WERI-Rb-1 (cell line): ENCODE data around the gene RNF149.
"Not testable (repeated sequence)": the region's sequence is repeated elsewhere in the genome, so short reads cannot be mapped to it uniquely, and the experiment has no call there.

Source experiments
- DNase-seq: peaks from one replicate; pipeline ENCODE4 v3.0.0-alpha.2; 2020
- H3K27ac ChIP-seq: fragments of 250-450 bp; sonication (Bioruptor Pico); 2 replicates; pipeline ENCODE4 v1.5.1; 2020; ENCODE audit warnings: mild to moderate bottlenecking, moderate library complexity
- H3K27me3 ChIP-seq: fragments of 250-450 bp; sonication (Bioruptor Pico); 2 replicates; pipeline ENCODE4 v1.5.1; 2021; ENCODE audit warnings: mild to moderate bottlenecking, low read depth, moderate library complexity; ENCODE audit not compliant: insufficient read depth, severe bottlenecking
- H3K36me3 ChIP-seq: fragments of 250-450 bp; sonication (Bioruptor Pico); 2 replicates; pipeline ENCODE4 v1.5.1; 2020; ENCODE audit warnings: mild to moderate bottlenecking, moderate library complexity
- H3K4me3 ChIP-seq: 2 replicates; pipeline ENCODE4 v1.5.1; 2011; ENCODE audit warnings: low read depth, mild to moderate bottlenecking, control low read depth, low read length
- H3K9me3 ChIP-seq: fragments of 250-450 bp; sonication (Bioruptor Pico); 2 replicates; pipeline ENCODE4 v1.5.1; 2021; ENCODE audit warnings: mild to moderate bottlenecking, moderate library complexity; ENCODE audit not compliant: severe bottlenecking
- TF ChIP-seq, protein P1 (sequence below): IDR thresholded peaks from 2 replicates; pipeline ENCODE4 v1.5.1; 2011; ENCODE audit warnings: low read depth, mild to moderate bottlenecking, control low read depth, inconsistent platforms, low read length

RNF149 gene

DNA sequence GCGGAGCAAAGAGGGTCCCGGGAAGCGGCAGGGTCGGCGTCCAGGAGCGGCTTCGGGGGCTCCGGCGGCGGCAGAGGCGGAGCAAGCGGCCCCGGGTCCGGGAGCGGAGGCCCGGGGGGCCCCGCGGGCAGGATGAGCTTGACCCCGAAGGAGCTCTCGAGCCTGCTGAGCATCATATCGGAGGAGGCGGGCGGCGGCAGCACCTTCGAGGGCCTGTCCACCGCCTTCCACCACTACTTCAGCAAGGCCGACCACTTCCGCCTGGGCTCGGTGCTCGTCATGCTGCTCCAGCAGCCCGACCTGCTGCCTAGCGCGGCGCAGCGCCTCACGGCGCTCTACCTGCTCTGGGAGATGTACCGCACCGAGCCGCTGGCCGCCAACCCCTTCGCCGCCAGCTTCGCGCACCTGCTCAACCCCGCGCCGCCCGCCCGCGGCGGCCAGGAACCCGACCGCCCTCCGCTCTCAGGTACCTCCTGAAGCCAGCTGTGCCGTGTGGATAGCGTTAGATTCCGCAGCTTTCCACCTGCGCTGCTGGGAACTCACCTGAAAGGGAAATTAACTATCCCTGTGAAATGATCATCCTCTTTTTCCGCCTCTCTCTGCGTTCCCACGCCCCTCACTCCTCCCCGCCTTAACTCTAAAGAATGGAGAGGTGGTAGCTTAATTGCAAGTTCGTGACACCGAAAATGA lies 55.3 kb downstream of the RNF149 start:
- H3K9me3 ChIP-seq, result peaks cover 1% of the 10 kb centered on the region
- TF ChIP-seq, protein P1, sequence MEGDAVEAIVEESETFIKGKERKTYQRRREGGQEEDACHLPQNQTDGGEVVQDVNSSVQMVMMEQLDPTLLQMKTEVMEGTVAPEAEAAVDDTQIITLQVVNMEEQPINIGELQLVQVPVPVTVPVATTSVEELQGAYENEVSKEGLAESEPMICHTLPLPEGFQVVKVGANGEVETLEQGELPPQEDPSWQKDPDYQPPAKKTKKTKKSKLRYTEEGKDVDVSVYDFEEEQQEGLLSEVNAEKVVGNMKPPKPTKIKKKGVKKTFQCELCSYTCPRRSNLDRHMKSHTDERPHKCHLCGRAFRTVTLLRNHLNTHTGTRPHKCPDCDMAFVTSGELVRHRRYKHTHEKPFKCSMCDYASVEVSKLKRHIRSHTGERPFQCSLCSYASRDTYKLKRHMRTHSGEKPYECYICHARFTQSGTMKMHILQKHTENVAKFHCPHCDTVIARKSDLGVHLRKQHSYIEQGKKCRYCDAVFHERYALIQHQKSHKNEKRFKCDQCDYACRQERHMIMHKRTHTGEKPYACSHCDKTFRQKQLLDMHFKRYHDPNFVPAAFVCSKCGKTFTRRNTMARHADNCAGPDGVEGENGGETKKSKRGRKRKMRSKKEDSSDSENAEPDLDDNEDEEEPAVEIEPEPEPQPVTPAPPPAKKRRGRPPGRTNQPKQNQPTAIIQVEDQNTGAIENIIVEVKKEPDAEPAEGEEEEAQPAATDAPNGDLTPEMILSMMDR, result no peak
- peaks cover 26% of the 10 kb centered on the region for H3K36me3 ChIP-seq
- no peaks in the 10 kb centered on the region for H3K27me3 ChIP-seq
- peak; percentile 37 for DNase-seq
- peak overlapping the region; percentile 98 for H3K27ac ChIP-seq
- peak overlapping the region; percentile 51 for H3K4me3 ChIP-seq

DNA sequence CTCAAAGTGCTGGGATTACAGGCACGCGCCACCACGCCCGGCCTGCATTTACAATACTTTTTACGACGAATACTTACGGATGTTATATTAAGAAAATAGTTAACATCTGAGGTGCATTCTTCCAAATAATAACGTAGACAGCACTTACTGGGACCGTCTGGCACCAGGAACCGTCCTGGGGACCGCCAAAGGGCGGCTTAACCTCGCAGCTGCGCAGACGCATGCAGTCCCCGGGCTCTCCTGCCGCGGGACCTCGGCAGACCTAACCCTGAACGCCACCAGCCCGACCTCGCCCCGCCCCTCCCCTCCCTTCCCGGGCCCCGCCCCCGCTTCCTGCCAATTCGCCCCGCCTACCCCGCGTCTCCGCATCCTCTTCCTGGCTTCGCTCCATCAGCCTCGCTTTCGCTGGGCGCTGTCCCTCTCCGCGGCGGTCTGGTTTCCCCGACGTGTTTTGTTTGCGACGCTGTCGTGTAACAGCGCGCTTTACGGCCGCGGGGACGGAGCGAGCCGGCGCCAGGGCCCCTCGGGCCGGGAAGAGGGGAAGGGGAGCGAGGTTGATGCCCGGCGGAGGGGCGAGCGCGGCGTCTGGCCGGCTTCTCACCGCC lies 56.0 kb downstream of the RNF149 start, which contains the start of gene CNOT11:
Gene CNOT11, plus strand, starts transcription at position 479 of the 605 bp plus-strand sequence. Its CDS starts 79 bp downstream, at position 558.
- peaks cover 19% of the 10 kb centered on the region for H3K36me3 ChIP-seq
- TF ChIP-seq, protein P1, result no peak
- H3K27me3 ChIP-seq, result no peaks in the 10 kb centered on the region
- peak; percentile 99 for DNase-seq
- peaks cover 4% of the 10 kb centered on the region for H3K9me3 ChIP-seq
- peak within 1 kb of the TSS; percentile 98 for H3K27ac ChIP-seq
- H3K4me3 ChIP-seq, result peak within 1 kb of the TSS; percentile 51

DNA sequence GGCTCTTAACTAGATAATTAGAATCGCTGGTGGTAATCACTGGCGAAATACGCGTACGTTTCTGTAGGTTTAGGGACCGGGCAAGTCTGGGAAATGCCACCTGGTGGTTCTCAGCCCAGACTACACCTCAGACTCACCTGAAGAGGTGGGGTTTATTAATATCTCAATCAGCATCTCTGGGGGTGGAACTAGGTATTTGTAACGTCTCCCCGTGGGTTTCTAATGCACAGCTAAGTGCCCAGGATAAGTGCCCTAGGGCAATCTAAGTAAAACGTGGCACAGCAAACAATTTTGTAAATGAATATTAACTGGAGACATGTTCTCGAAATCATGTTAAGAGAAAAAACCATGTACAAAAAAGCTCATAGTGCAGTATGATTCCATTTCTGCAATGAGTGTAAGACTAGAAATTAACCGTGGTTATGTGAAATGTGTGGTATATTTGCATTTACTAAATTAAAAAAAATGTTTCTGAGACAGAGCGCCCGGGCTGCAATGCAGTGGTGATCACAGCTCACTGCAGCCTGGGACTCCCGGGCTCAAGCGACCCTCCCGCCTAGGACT lies 56.6 kb downstream of the RNF149 start:
- TF ChIP-seq, protein P1, result peak; percentile 56
- peak; percentile 55 for DNase-seq
- Histone ChIP-seq H3K36me3 (peaks cover 17% of the 10 kb centered on the region), H3K27me3 (no peaks in the 10 kb centered on the region), H3K27ac (peak overlapping the region; percentile 98), H3K9me3 (peaks cover 4% of the 10 kb centered on the region), H3K4me3 (peak overlapping the region; percentile 51)

DNA sequence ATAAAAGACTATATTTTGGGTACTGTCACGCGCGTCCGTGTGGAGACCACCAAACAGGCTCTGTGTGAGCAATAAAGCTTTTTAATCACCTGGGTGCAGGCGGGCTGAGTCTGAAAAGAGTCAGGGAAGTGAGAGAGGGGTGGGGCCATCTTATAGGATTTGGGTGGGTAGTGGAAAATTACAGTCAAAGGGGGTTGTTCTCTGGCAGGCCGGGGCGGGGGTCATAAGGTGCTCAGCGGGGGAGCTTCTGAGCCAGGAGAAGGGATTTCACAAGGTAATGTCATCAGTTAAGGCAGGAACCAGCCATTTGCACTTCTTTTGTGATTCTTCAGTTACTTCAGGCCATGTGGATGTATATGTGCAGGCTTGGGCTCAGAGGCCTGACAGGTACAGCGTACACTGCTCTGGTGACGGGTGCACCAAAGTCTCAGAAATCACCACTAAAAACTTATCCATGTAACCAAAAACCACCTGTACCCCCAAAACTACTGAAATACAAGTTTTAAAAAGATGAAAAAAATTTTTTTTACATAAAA lies 57.2 kb downstream of the RNF149 start:
- not testable (repeated sequence) for H3K27me3 ChIP-seq, H3K9me3 ChIP-seq
- peak; percentile 56 for DNase-seq
- peak overlapping the region; percentile 51 for H3K4me3 ChIP-seq
- peaks cover 13% of the 10 kb centered on the region for H3K36me3 ChIP-seq
- peak overlapping the region; percentile 98 for H3K27ac ChIP-seq

DNA sequence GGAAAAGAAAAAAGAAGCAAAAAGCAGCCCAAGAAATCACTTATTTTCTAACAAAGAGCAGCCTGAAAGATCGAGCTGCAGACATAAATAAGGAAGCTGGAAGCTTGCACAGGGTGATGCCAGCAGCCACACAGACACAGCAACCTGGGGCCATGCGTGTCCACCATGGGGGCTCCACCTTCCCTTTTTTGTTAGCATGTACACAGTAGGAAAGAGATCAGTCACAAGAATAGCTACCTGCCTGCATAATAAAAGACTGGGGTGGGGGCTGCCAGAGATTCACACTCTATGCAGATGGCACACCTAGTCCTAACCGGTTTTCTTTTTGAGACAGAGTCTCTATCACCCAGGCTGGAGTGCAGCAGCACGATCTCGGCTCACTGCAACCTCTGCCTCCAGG lies 58.7 kb downstream of the RNF149 start:
- peaks cover 8% of the 10 kb centered on the region for H3K36me3 ChIP-seq
- peaks cover 4% of the 10 kb centered on the region for H3K9me3 ChIP-seq
- no peak overlapping the region for H3K4me3 ChIP-seq
- H3K27me3 ChIP-seq, result no peaks in the 10 kb centered on the region
- H3K27ac ChIP-seq, result peak overlapping the region; percentile 67
- TF ChIP-seq, protein P1, result no peak
- DNase-seq, result no peak

DNA sequence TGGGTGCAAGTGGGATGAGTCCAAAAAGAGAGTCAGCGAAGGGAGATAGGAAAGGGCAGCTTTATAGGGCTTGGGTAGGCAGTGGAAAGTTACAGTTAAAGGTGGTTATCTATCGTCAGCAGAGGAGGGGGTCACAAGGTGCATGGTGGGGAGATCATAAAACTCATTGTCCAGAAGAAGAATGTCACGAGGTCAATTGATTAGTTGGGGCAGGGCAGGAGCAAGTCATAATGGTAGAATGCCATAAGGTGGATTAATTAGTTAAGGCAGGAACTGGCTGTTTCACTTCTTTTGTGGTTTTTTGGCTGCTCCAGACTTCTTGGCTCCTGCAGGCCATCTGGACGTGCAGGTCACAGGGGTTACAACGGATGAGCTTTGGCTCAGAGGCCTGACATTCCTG lies 59.7 kb downstream of the RNF149 start:
- not testable (repeated sequence) for H3K36me3 ChIP-seq, H3K9me3 ChIP-seq, H3K4me3 ChIP-seq, H3K27me3 ChIP-seq
- peak; percentile 25 for DNase-seq
- H3K27ac ChIP-seq, result peak overlapping the region; percentile 67

DNA sequence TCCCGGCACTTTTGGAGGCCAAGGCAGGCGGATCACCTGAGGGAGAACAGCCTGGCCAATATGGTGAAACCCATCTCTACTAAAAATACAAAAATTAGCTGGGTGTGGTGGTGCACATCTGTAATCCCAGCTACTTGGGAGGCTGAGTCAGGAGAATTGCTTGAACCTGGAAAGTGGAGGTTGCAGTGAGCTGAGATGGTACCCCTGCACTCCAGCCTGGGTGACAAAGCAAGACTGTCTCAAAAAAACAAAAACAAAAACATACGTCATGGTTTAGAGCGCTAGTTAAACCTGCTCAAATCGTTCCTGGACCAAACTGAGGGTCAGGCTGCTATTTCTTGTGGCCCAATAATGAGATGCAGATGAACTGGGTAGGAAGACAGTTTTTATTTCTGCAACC lies 63.0 kb downstream of the RNF149 start:
- H3K36me3 ChIP-seq, H3K4me3 ChIP-seq, H3K9me3 ChIP-seq, H3K27me3 ChIP-seq, DNase-seq: not testable (repeated sequence)
- H3K27ac ChIP-seq, result peak overlapping the region; percentile 71

DNA sequence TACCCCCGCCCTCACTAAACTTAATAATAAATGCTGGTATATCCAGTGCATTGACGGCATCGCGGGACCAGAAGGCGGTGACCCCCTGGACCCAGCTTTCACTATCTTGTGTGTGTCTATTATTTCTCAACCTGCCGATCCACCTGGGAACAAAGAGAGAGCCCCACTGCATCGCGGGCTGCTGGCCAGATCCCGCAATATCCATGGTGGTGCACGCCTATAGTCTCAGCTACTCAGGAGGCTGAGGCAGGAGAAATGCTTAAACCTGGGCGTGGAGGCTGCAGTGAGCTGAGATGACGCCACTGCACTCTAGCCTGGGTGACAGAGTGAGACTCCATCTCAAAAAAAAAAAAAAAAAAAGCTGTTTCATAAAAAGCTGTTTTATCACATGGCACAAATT lies 63.6 kb downstream of the RNF149 start:
- not testable (repeated sequence) for H3K4me3 ChIP-seq, H3K36me3 ChIP-seq, DNase-seq, H3K9me3 ChIP-seq, H3K27me3 ChIP-seq
- peak overlapping the region; percentile 71; the same call in 1 of the 2 replicates for H3K27ac ChIP-seq

DNA sequence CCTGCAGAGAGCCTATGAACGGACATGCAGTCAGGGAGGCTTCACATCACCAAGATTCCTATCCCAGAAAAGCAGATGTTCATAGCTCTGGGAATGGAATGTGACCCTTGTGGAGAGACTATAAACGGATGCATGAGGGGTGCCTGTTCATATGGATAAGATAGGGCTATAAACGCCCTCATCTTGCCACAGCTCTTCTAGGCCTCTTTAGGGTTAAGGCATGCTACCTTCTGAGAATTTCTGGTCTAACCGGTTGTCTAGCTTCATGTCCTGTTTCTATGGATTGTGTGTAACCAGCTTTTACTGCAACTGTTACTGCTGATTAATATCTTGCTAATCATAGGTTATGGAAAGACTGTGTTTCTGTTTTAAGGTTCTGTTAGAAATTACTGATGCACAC lies 64.1 kb downstream of the RNF149 start:
- not testable (repeated sequence) for DNase-seq, H3K4me3 ChIP-seq, H3K9me3 ChIP-seq, H3K36me3 ChIP-seq, H3K27me3 ChIP-seq, H3K27ac ChIP-seq
